T-helper 9 cell (primary cell): Measurements from ENCODE around the gene KCNMA1.

Experiments
- DNase-seq: peaks from one replicate; pipeline ENCODE4 v3.0.0-alpha.2; 2020

Gene KCNMA1

DNA sequence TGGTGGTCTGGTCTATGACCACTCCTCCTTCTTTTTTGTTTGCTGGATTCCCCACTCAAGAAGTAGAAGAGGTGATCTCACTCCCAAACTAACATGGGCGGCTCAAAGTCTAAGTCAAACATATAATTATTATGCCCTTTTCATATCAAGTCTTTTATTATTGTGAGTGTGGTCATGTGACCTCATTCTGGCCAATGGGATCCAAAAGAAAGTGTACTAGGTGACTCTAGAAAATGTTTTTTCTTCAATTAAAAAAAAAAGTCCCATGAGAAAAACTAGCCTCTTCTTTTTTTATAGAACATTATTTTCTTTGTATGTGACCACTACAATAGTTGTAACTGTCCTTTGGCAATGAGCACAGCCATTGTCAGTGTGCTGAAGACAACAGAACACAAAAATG, 772.7 kb downstream of the KCNMA1 start:
- DNase-seq = no peak

DNA sequence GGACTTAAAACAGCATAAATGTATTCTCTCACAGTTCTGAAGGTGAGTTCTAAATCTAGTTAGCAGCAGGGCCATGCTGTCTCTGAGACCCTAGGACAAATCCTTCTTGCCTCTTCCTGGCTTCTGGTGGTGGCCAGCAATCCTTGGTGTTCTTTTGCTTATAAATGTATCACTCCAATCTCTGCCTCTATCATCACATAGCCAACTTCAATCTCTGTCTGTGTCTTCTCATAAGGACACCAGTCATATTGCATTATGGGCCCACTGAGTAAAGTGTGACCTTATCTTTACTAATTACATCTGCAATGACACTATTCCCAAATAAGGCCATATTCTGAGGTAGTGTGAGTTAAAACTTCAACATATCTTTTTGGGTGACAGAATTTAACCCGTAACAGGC, 778.9 kb downstream of the KCNMA1 start:
- DNase-seq = no peak

DNA sequence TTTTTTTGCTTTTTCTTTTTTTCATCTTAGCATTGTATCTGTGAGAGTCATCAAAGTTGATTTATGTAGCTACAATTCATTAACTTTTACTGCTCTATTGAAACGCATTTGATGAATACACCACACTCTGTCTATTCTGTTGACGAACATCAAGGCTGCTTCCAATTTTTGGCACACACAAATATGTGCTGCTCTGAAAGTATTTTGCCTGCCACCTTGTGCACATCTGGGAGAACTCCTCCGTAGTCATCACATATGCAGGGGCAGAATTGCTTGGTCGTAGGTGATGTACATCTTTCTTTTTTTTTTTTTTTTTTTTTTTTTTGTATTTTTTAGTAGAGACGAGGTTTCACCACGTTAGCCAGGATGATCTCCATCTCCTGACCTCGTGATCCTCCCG, 796.8 kb downstream of the KCNMA1 start:
- DNase-seq = no peak

DNA sequence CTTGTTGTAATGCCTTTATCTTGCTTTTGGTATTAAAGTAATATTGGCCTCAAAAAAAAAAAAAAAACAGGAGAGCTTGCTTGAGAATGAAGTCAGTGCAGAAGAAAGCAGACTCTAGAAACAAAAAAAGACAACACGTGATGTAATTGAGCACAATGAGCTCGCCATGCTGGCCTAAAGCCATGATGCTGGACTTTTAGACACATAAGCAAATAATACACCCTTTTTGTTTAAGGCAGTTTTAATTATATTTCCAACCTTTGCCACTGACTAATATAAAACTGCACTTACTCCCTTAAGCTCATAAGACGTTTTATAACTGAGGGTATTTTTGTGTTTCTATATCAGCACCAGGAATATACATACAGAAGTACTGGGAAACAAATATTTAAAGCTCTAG, 798.3 kb downstream of the KCNMA1 start:
- DNase-seq = no peak

DNA sequence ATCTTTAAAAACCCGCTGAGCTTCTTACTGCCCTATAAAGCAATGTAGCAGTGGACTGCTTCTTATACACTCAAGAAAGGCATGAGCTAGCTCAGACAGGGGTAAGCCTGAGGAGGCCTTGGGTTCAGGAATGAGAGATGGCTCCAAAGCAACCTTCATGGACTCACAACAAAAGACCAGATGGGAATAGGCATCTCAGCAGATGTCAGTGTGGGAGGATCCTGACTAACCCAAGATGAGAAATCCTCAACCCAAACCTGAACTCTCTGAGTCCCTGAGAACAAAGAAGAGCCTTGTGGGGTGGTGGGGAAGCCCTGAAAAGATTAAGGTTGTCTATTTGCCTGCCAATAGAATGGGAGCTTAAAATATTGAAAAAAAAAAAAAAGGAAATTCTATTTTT, 807.4 kb downstream of the KCNMA1 start:
- no peak for DNase-seq

DNA sequence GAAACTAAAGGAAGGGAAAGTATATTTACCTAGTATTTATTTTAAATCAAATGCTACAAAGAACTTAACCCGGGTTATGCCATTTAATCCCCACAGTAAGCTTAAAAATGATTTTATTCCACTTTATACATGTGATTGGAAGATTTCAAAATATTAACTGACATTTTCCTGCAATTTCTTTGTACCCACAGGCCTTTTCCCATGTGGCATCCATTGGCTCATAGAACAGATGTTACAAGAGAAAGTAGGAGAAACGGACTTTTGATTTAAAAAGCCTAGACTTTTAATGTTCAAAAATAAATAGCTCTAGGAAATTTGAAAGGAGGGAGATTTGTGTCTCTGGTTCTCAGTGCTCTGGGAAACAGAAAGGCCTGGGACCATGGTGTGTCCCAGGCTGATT, 807.9 kb downstream of the KCNMA1 start:
- no peak for DNase-seq
